DMS53 treated with DMSO at 0.1 percent for 48 hours (cell line): Measurements from ENCODE around the gene LY6G5B.

ENCODE experiments used
- DNase-seq: peaks from one replicate; lab custom pipeline; 2025; ENCODE audit not compliant: unreplicated experiment; lab: John Stamatoyannopoulos, UW

Gene LY6G5B

DNA sequence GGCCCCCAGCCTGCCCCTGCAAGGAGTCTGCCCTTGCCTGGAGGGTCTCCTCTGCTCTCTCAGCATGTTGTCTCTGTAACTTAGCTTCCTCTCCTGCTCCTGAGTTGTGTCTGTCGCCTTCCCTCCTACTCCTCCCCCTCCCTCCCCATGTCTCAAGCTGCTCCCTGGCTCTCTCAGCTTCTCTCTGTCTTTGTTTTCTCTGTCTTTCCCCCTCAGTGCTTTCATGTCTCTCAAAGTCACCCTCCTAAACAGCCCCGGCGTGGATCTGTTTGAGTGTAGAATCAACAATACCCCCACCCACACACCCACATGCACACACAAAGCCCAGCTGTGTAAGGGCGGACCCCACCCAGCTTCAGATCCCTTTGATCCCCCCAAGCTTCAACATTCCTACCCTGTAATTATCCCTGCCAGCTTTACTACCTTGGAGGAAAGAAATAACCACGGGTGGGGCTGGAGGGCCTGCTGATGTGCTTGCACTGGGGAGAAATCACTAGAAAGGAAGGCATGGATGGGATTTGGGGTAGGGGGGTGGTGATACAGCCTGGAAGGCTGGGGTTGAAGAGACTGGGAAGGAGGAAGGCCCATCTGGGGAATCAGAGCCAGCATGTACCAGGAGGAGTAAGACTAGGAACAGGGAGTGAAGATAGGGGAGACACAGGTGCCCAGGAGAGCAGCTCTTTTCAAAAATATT is 44.4 kb downstream of the LY6G5B start:
- no peak for DNase-seq

DNA sequence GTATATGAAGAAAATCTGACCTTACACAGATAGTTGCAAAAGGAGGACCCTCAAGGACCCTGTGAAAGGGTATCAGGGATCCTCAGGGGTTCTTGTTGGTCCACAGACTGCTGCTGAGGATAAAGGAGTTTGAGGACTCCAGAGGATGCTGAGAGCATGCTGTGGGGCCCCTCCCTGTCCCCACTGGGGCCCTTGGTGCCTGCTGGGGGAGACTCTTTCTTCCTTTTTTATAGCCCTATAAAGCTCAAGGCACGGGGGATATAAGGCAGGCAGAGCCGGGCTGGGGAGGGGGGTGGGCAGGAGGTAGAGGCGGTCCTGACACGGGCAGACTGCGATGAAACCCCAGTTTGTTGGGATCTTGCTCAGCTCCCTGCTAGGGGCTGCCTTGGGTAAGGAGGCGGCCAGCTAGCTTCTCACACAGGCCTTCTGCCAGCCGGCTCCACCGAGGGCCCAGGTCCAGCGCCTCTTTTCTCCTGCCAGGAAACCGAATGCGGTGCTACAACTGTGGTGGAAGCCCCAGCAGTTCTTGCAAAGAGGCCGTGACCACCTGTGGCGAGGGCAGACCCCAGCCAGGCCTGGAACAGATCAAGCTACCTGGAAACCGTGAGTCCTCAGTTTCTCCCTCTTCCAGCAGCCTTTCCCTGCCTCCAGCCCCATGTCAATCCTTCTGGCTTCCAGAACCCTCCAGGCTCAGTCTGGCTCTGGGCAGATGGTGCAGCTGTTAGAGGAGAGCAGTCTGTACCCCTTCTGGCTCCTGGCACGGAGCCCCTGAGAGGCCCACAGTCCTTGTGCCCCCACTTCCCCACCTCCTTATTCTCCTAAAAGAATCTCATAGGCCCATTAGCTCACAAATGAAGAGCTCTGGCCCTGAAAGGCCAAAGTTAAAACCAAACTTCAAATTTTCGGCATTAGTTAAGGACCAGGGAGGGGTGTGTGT is 45.5 kb downstream of the LY6G5B start, which contains the start of gene LY6G6D:
Gene LY6G6D, plus strand, starts transcription at position 327 of the 937 bp plus-strand sequence. Its CDS starts 8 bp downstream, at position 335.
- no peak for DNase-seq

GRCh38 chr6:31717499-31718222 is 47.9 kb downstream of the LY6G5B start:
- peak; percentile 5 for DNase-seq

DNA sequence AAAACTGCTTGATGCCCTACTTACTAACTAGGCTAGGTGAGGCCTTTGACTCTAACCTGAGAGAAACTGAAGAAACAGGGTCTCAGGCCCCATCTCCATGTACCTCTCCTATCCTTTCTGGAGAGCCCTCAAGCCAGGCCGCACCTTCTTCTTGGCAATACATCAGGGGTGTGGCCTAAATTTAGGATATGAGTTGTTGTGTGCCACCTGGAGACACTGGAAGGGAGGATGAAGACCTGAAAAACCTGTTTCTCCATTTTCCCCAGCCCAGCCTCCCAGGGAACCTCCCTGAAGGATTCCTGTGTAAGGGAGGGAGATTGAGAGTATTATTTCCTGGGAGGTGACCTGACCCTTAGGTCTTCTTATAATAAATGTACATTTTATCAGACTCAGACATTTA is 48.5 kb downstream of the LY6G5B start:
- DNase-seq = peak; percentile 85

DNA sequence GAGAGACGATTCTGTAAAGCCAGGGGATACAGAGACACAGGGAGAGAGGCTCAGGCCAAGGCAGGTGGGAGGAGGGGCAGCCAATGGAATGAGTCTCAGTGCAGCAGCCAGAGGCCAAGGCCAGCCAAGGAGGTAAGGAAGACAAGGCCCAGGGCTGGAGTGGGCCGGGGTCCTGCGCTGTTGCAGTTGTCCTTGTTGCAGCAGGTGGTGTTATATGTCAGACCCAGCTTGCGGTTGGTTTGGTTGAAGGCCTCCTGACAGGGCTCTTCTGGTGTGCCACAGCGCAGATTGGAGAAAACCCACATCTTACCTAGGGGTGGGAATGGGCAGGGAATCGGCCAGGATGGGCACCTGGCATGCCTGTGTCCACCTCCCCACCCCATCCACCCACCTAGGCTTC is 49.2 kb downstream of the LY6G5B start:
- DNase-seq = no peak

- no peak for DNase-seq
Observed at GRCh38 chr6:31720196-31720770, 50.5 kb downstream of the LY6G5B start.

DNA sequence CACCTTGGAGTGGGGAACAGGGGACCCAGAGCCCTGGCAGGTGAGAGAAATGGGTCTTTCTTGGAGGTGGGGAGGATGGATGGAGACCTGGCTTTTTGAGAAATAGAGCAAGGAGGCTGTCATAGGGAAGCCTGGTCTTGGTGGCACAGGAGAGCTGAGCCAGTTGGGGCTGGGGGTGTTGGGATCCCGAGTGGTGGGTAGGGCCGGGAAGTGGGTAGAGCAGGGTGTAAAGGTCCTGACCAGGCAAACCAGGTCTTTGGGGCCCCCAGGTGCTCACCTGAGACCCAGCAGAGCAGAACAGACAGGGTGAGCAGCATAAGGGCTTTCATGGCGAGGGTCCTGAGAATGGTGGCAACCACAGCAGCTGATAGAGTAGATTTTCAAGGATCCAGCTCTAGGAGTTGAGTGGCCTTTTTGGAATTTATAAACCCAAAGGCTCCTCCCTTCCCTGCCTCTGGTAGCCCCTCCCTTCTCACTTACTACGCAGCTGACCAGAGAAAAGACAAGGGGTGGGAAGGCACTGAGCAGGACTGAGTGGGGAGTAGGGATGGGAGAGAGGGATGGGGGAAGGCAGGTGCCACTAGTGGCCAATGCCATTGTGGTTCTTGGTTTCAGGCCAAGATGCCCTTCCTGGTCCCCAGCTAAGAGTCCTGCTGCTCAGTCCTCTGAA is 51.7 kb downstream of the LY6G5B start, which contains the start of gene LY6G6C:
Gene LY6G6C, minus strand, starts transcription at position 396 of the 670 bp plus-strand sequence. Its CDS starts 67 bp downstream, at position 329.
- DNase-seq = no peak

GRCh38 chr6:31722173-31722572 is 52.4 kb downstream of the LY6G5B start:
- no peak for DNase-seq
